ENCODE measurements around the gene NPS. TPM values are rescaled to one million over a fixed set of nuclear protein-coding genes. Genes with fewer than 3 reads are reported as not detected.

NPS gene
- total RNA-seq, 1 donor: not detected

GRCh38 chr10:127534074-127534473 is 15.0 kb upstream of the NPS start:
- H3K4me3 ChIP-seq (ENCODE audit: low read depth, low read length): no peak overlapping the region
- no peak for DNase-seq (ENCODE audit: low read depth)
- no peak for TF ChIP-seq CTCF (IDR thresholded peaks at IDR 0.05; ENCODE audit: insufficient read depth, low read length)

GRCh38 chr10:127534496-127534895 is 14.6 kb upstream of the NPS start:
- DNase-seq (ENCODE audit: low read depth): no peak
- TF ChIP-seq CTCF (IDR thresholded peaks at IDR 0.05; ENCODE audit: insufficient read depth, low read length): no peak
- no peak overlapping the region for H3K4me3 ChIP-seq (ENCODE audit: low read depth, low read length)

GRCh38 chr10:127535802-127536515 is 13.2 kb upstream of the NPS start:
- no peak for DNase-seq (ENCODE audit: low read depth)
- no peak for TF ChIP-seq CTCF (IDR thresholded peaks at IDR 0.05; ENCODE audit: insufficient read depth, low read length)
- no peak overlapping the region for H3K4me3 ChIP-seq (ENCODE audit: low read depth, low read length)

- H3K4me3 ChIP-seq (ENCODE audit: low read depth, low read length): no peak overlapping the region
- TF ChIP-seq CTCF (IDR thresholded peaks at IDR 0.05; ENCODE audit: insufficient read depth, low read length): no peak
- DNase-seq (ENCODE audit: low read depth): no peak
These were observed 11.9 kb upstream of the NPS start for GRCh38 chr10:127536972-127537760.

- no peak for DNase-seq (ENCODE audit: low read depth)
- TF ChIP-seq CTCF (IDR thresholded peaks at IDR 0.05; ENCODE audit: insufficient read depth, low read length): no peak
- H3K4me3 ChIP-seq (ENCODE audit: low read depth, low read length): no peak overlapping the region
These were observed 11.2 kb upstream of the NPS start for GRCh38 chr10:127537924-127538323.

GRCh38 chr10:127548022-127548421 is 1.1 kb upstream of the NPS start:
- DNase-seq (ENCODE audit: low read depth): no peak
- no peak overlapping the region for H3K4me3 ChIP-seq (ENCODE audit: low read depth, low read length)
- no peak for TF ChIP-seq CTCF (IDR thresholded peaks at IDR 0.05; ENCODE audit: insufficient read depth, low read length)

All from fibroblast of the aortic adventitia (primary cell).